A673 (cell line): ENCODE measurements around the gene TSSC4.

Experiments used
- CTCF ChIP-seq: fragments of 300-800, 200-600 bp; sonication (generic); conservative IDR thresholded peaks from 2 replicates; pipeline ENCODE4 v1.5.1; 2017; ENCODE audit warnings: low read depth, mild to moderate bottlenecking, antibody characterized with exemption, low read length, moderate library complexity, mixed read lengths
- EZH2 ChIP-seq: fragments of 200-600 bp; sonication (generic); IDR thresholded peaks from 2 replicates; pipeline ENCODE4 v1.6.1; 2017; ENCODE audit warnings: borderline replicate concordance, low read depth, mild to moderate bottlenecking, mixed read lengths, antibody characterized with exemption, low read length; ENCODE audit not compliant: poor library complexity, severe bottlenecking

- no peak for TF ChIP-seq EZH2
- TF ChIP-seq CTCF, result no peak
Observed at GRCh38 chr11:2399488-2400068, 972 bp upstream of the TSSC4 start.
